Osteoblast (primary cell): Measurements from ENCODE around the gene ZNF624. TPM values are rescaled to one million over a fixed set of nuclear protein-coding genes. Genes with fewer than 3 reads are reported as not detected.
"Not testable (repeated sequence)": the region's sequence is repeated elsewhere in the genome, so short reads cannot be mapped to it uniquely, and the experiment has no call there.

ENCODE experiments used
- DNase-seq: peaks from one replicate; pipeline ENCODE4 v3.0.0; 2011; ENCODE audit warnings: low spot score, mixed read lengths; ENCODE audit not compliant: insufficient read length; ENCODE audit errors: missing footprints
- H2AFZ ChIP-seq: 2 replicates; pipeline ENCODE4 v1.6.0; 2011; ENCODE audit warnings: mild to moderate bottlenecking, low read length
- H3K27ac ChIP-seq: 2 replicates; pipeline ENCODE4 v1.5.1; 2011; ENCODE audit warnings: mild to moderate bottlenecking, low read depth, low read length, moderate library complexity
- H3K27me3 ChIP-seq: 2 replicates; pipeline ENCODE4 v1.6.0; 2012; ENCODE audit warnings: mild to moderate bottlenecking, control low read depth, inconsistent platforms, low read length, moderate library complexity; ENCODE audit not compliant: insufficient read depth
- H3K36me3 ChIP-seq: 2 replicates; pipeline ENCODE4 v1.5.1; 2011; ENCODE audit warnings: mild to moderate bottlenecking, low read length, control low read depth, moderate library complexity; ENCODE audit not compliant: insufficient read depth
- H3K4me1 ChIP-seq: 2 replicates; pipeline ENCODE4 v1.5.1; 2011; ENCODE audit warnings: mild to moderate bottlenecking, low read length, control low read depth, moderate library complexity; ENCODE audit not compliant: insufficient read depth
- H3K4me2 ChIP-seq: 2 replicates; pipeline ENCODE4 v1.6.0; 2011; ENCODE audit warnings: mild to moderate bottlenecking, low read length; ENCODE audit not compliant: insufficient read depth
- H3K4me3 ChIP-seq: fragments of 200-600 bp; sonication (generic); 3 replicates; pipeline ENCODE4 v1.5.1; 2012; ENCODE audit warnings: mild to moderate bottlenecking, low read length, inconsistent platforms; ENCODE audit not compliant: insufficient read depth
- H3K79me2 ChIP-seq: 2 replicates; pipeline ENCODE4 v1.6.0; 2012; ENCODE audit warnings: mild to moderate bottlenecking, low read length, control low read depth, inconsistent platforms; ENCODE audit not compliant: insufficient read depth
- H3K9me3 ChIP-seq: 2 replicates; pipeline ENCODE4 v1.5.1; 2011; ENCODE audit warnings: low read depth, low read length, control low read depth
- H4K20me1 ChIP-seq: 2 replicates; pipeline ENCODE4 v1.6.0; 2012; ENCODE audit warnings: mild to moderate bottlenecking, low read length, control low read depth; ENCODE audit not compliant: insufficient read depth
- total RNA-seq: library from RNA; depleted of rRNA; stranded (reverse); fragments of >200 nt; gene quantifications from 2 replicates; pipeline ENCODE4 v1.2.3, GENCODE V29; 2012
- TF ChIP-seq, protein P1 (sequence below): IDR thresholded peaks from 2 replicates; pipeline ENCODE4 v1.5.1; 2011; ENCODE audit warnings: mild to moderate bottlenecking, low read depth, low read length, moderate library complexity; ENCODE audit errors: extremely low read depth

ZNF624 gene
- total RNA-seq, result 7.1 and 7.6 TPM in 2 replicates

- Histone ChIP-seq H3K4me1 (peaks cover 8% of the 10 kb centered on the region), H3K9me3 (no peaks in the 10 kb centered on the region), H3K36me3 (no peaks in the 10 kb centered on the region), H3K4me3 (peak within 1 kb of the TSS; percentile 84), H4K20me1 (no peaks in the 10 kb centered on the region), H3K4me2 (peak within 1 kb of the TSS; percentile 88), H2AFZ (peak within 1 kb of the TSS; percentile 86), H3K27ac (peak within 1 kb of the TSS; percentile 38), H3K27me3 (peaks cover 2% of the 10 kb centered on the region), H3K79me2 (peaks cover 16% of the 10 kb centered on the region)
- DNase-seq, result peak; percentile 95
- TF ChIP-seq, protein P1, sequence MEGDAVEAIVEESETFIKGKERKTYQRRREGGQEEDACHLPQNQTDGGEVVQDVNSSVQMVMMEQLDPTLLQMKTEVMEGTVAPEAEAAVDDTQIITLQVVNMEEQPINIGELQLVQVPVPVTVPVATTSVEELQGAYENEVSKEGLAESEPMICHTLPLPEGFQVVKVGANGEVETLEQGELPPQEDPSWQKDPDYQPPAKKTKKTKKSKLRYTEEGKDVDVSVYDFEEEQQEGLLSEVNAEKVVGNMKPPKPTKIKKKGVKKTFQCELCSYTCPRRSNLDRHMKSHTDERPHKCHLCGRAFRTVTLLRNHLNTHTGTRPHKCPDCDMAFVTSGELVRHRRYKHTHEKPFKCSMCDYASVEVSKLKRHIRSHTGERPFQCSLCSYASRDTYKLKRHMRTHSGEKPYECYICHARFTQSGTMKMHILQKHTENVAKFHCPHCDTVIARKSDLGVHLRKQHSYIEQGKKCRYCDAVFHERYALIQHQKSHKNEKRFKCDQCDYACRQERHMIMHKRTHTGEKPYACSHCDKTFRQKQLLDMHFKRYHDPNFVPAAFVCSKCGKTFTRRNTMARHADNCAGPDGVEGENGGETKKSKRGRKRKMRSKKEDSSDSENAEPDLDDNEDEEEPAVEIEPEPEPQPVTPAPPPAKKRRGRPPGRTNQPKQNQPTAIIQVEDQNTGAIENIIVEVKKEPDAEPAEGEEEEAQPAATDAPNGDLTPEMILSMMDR, result no peak
Observed at GRCh38 chr17:16653367-16654041, at the start of gene ZNF624. Gene ZNF624, minus strand, starts transcription at chr17:16653850.

DNA sequence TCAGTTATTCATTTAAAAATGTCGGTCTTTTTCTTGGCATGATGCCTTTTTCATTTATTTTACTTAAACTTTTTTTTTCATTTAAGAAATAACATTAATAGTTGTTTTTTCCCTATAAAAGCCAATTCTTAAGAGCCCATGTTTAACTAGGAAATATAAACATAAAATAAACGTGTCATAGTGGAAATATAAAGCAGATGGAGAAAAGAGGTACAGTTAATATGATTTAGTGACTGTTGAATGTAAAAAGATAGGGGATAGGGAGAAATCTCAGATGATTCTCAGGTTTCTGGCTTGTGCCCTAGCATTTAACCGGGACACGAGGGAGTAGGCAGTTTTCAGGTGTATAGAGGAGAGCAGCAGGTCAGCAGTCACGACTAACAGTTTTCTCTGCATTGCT lies 44.0 kb upstream of the ZNF624 start:
- H3K36me3 ChIP-seq, H3K27ac ChIP-seq, H3K4me2 ChIP-seq, DNase-seq, H3K4me3 ChIP-seq, H3K27me3 ChIP-seq, H4K20me1 ChIP-seq, H2AFZ ChIP-seq, H3K9me3 ChIP-seq, H3K79me2 ChIP-seq, H3K4me1 ChIP-seq: not testable (repeated sequence)

GRCh38 chr17:16690447-16690846 lies 36.8 kb upstream of the ZNF624 start:
- H3K9me3 ChIP-seq, DNase-seq: not testable (repeated sequence)

GRCh38 chr17:16689731-16690281 lies 36.2 kb upstream of the ZNF624 start, which contains the start of gene CCDC144A:
Gene CCDC144A, plus strand, starts transcription at chr17:16690241. Its CDS starts 160 bp downstream, at chr17:16690401.
- not testable (repeated sequence) for H4K20me1 ChIP-seq, H3K4me3 ChIP-seq, H3K27ac ChIP-seq, H3K36me3 ChIP-seq, H3K27me3 ChIP-seq, H2AFZ ChIP-seq, H3K9me3 ChIP-seq, H3K79me2 ChIP-seq, H3K4me2 ChIP-seq, H3K4me1 ChIP-seq
- TF ChIP-seq, protein P1, result peak; percentile 25
- DNase-seq, result peak; percentile 48

More at GRCh38 chr17:16690447-16690846, 36.8 kb upstream of the ZNF624 start:
- not testable (repeated sequence) for H3K36me3 ChIP-seq, H3K4me3 ChIP-seq, H3K27me3 ChIP-seq, H3K27ac ChIP-seq, H4K20me1 ChIP-seq, H3K79me2 ChIP-seq, H2AFZ ChIP-seq, H3K4me1 ChIP-seq, H3K4me2 ChIP-seq

DNA sequence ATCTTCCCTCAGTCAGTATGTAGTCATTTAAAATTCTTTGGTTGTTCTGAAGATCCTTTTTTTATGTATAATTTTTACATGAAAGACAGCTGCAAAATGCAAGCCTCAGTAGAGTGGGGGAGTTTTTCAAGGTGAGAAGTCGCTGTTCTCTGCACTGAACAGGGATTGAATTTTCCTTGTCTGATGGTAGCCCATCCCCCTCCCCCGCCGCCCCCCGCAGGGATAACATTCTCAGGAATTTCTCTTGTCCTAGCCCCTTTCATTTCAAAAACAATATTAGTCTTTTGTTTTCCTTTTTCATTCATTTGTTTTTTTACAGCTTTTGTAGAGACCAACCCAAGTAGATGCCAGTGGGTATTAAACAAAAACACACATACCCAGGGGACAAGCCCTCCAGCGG lies 33.5 kb upstream of the ZNF624 start:
- not testable (repeated sequence) for H3K4me2 ChIP-seq, H3K79me2 ChIP-seq, H3K27me3 ChIP-seq, H3K4me1 ChIP-seq, H3K27ac ChIP-seq, H2AFZ ChIP-seq, H3K4me3 ChIP-seq, DNase-seq, H4K20me1 ChIP-seq, H3K36me3 ChIP-seq, H3K9me3 ChIP-seq

DNA sequence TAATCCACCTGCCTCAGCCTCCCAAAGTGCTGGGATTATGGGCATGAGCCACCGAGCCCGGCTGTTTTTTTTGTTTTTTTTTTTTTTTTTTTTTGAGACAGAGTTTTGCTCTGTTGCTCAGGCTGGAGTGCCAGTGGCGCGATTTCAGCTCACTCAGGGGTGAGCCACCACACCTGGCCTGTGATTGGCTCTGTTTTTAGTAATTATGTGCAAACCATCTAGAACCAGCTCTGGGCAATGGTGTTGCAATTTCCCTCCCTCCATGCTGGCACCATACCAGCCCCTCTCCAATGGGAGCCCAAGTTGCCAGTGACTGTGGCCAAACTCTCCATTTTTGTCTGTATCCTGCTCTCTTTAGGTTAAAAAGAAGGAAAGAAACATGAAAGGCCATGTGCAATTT lies 32.4 kb upstream of the ZNF624 start:
- not testable (repeated sequence) for H3K4me3 ChIP-seq, DNase-seq, H2AFZ ChIP-seq, H3K27me3 ChIP-seq, H3K4me1 ChIP-seq, H3K79me2 ChIP-seq, H3K4me2 ChIP-seq, H3K9me3 ChIP-seq, H3K36me3 ChIP-seq, H4K20me1 ChIP-seq, H3K27ac ChIP-seq

DNA sequence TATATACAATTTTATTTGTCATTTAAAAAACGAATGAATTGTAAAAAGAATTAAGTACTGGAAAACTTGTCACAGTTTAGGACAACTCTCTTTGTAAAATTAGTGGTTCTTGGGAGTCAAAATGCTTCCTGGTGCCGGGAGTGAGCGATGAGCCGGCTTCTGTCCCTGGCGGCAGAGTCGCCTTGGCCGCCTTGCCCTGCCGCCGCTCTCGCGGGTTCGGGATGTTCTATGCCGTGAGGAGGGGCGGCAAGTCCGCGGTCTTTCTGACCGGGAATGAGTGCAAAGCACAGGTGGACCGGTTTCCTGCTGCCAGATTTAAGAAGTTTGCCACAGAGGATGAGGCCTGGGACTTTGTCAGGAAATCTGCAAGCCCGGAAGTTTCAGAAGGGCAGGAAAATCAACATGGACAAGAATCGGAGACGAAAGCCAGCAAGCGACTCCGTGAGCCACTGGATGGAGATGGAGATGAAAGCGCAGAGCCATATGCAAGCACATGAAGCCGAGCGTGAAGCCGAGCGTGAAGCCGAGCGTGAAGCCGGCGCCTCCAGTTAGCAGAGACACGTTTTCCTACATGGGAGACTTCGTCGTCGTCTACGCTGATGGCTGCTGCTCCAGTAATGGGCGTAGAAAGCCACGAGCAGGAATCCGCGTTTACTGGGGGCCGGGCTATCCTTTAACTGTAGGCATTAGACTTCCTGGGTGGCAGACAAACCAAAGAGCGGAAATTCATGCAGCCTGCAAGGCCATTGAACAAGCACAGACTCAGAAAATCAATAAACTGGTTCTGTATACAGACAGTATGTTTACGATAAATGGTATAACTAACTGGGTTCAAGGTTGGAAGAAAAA lies 29.9 kb upstream of the ZNF624 start:
- H4K20me1 ChIP-seq, DNase-seq, H2AFZ ChIP-seq, H3K36me3 ChIP-seq, H3K9me3 ChIP-seq, H3K27ac ChIP-seq, H3K4me2 ChIP-seq, H3K79me2 ChIP-seq, H3K4me1 ChIP-seq, H3K4me3 ChIP-seq, H3K27me3 ChIP-seq: not testable (repeated sequence)
